Measurements from ENCODE around the gene WDR54.

DNA sequence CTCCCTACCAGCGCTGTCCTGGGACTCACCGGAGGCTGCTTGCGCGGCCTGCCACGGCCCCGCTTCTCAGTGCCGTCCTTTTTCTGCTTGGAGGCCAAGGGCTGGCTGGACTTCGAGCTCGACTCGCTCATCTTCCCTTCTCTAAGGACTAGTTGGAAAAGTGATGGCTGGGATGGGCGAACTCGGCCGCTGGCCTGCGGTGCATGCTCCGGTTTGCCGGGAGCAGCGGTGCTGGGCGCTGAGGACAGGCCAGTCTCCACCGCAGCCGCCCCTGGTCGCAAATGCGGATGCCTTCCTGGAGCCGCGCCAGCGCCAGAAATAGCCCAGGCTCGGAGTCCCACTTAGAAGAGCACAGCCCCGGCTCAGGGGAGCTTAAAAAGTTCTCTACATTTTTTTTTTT lies 3.2 kb upstream of the WDR54 start:
- TF ChIP-seq, protein P1, sequence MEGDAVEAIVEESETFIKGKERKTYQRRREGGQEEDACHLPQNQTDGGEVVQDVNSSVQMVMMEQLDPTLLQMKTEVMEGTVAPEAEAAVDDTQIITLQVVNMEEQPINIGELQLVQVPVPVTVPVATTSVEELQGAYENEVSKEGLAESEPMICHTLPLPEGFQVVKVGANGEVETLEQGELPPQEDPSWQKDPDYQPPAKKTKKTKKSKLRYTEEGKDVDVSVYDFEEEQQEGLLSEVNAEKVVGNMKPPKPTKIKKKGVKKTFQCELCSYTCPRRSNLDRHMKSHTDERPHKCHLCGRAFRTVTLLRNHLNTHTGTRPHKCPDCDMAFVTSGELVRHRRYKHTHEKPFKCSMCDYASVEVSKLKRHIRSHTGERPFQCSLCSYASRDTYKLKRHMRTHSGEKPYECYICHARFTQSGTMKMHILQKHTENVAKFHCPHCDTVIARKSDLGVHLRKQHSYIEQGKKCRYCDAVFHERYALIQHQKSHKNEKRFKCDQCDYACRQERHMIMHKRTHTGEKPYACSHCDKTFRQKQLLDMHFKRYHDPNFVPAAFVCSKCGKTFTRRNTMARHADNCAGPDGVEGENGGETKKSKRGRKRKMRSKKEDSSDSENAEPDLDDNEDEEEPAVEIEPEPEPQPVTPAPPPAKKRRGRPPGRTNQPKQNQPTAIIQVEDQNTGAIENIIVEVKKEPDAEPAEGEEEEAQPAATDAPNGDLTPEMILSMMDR (IDR thresholded peaks at IDR 0.05), result no peak
- TF ChIP-seq POLR2AphosphoS5 (IDR thresholded peaks at IDR 0.05; ENCODE audit: low read depth, low read length), result no peak
